HG03175 (cell line): ENCODE measurements around the gene RPL27A.
"Not testable (repeated sequence)": the region's sequence is repeated elsewhere in the genome, so short reads cannot be mapped to it uniquely, and the experiment has no call there.

Experiments used
- ATAC-seq: cut with Tn5 transposase; IDR thresholded peaks from one replicate; pipeline ENCODE4 v1.9.1; 2021; ENCODE audit warnings: mild to moderate bottlenecking, moderate library complexity; ENCODE audit not compliant: unreplicated experiment

RPL27A gene

DNA sequence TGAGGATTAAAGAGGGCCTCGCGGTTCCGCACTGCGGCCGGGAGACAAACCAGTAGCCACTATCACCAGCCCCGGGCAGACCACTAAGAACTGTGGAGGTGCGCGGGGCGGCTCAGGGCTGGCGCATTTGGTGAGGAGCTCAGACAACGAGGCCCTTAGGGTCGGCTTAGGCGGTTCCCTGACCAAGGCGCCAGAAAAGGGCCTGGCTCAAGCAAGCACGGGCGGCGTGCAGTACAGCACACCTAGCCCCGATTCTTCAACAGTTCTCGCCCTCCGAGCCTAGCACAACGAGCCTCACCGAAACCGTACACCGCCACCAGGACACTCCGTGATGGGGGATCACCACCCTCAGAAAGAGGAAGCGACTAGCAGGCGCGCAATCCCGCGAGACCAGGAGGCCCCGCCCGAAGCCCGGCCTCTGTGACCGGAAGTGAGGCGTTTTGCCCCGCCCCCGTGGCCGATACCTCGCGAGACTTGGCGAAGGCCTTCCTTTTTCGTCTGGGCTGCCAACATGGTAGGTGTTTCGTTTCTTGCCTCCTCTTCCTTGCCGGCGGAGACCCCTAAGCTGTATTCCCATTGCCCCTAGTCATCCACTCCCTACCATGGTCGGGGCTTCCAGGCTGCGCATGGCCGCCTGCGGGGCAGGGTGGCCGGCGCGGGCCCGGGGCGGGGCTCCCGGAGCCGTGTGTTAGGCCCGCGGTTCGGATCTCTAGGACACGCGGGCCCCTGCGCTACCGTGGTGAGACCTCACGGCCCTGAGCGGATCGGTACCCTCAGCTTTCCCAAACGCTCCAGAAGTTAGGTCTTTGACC, at the start of gene RPL27A, which contains the start of gene TRIM66:
Gene RPL27A (plus strand): TSS at position 490 of the 812 bp plus-strand sequence. CDS start 22 bp downstream, at position 512.
Gene TRIM66 (minus strand): TSS at position 363 of the 812 bp plus-strand sequence. CDS start 10,391 bp downstream, outside the sequence.
- ATAC-seq, result peak; percentile 95

DNA sequence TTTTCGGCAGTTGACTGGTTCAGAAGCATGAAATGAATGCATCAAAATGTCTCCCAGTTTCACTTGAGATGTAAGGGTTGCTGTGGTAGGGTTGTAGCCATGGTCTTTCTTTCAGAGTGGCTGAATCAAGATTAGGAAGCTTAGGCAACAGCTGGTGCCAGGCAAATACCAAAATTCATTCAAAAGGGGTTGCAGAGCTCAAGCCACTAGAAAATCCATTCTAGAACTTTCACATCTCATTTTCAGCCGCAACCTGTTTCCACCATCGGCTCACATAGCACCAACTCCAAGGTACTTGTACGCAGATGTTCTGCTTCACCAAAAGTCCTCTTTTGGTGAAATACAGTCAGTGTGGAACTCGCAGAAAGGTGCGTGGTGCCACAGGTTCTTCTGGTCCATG, 48.1 kb upstream of the RPL27A start:
- no peak for ATAC-seq

DNA sequence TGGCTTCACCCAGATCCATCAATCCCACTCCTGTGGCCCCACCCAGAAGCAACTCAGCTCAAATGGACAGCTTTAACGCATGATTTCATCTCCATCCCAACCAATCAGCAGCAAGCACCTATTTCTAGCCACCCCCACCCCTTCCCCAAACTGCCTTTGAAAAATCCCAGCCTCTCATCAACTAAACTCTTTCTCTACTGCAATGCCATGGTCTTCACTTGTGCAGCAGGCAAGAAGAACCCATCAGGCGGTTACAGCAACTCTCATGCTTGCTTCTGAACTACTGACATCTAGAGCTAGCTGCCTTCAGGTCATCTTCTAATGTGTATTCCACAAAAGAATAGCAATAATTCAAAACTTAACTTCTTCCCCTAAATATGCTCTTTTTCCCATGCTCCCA, 46.5 kb upstream of the RPL27A start:
- ATAC-seq, result no peak

DNA sequence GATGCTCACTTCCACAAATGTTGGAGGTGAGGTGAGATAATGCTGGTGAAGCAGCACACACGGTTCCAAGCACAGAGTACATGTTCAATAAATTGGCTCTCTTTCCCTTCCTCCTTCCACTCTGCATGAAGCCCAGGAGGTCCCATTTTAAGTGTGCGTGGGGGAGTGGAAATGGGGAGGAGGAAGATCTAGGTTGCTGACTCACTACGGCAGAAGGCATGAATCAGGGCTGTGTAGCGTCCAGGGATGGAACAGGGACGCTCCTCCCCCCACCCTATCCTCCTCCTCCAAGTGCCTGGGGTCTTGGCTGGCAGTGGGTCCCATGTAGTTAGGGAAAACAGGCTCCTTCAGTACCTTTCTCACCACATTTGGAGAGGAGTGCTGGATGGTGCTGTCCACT, 44.3 kb upstream of the RPL27A start:
- no peak for ATAC-seq

DNA sequence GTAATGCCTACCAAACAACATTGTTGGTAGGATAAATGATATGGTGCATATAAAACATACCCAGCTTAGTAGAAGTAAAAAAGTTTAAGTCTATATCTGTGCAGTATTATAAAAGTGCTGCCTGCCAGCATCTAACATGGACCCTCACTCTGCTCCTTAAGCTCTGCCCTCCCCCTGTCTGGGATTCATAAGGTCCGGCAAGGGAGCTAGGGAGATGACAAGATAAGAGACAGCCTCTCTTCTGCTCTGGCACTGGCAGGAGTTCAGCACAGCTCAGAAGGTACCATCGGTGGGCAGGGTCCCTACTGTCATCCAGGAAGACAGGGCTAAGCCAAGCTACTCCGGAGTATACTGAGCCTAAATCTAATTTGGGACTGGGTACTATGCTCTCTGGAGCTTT, 42.9 kb upstream of the RPL27A start:
- ATAC-seq, result no peak

DNA sequence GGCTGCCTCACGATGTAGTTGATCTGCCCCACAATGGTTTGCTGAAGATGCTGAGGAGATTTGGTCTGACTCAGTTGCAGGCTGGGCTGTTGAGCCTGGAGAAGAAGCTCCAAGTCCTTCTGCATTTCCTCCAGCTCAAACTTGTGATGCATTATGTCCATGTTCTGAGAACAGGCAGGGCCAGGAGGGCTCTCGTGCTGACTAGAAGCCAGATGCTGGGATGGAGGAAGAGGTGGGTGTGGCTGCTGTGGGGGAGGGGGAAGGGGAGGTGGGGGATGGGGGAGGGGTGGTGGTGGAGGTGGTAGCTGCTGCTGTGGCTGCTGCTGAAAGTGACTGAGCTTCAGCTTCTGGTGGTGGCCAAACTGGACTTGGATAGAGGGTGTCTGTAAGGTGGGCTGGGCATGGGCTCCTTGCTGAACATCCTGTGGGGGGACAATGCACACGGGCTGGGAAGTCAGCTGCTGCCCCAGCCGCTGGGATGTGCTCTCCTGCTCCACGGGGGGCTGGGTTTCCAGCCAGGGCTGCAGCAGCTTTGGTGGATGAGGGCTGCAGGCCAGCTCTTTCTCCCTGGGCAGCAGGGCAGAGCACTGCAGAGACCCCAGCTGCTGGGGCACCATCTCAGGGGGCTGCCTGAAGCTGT, 42.2 kb upstream of the RPL27A start:
- ATAC-seq, result no peak

DNA sequence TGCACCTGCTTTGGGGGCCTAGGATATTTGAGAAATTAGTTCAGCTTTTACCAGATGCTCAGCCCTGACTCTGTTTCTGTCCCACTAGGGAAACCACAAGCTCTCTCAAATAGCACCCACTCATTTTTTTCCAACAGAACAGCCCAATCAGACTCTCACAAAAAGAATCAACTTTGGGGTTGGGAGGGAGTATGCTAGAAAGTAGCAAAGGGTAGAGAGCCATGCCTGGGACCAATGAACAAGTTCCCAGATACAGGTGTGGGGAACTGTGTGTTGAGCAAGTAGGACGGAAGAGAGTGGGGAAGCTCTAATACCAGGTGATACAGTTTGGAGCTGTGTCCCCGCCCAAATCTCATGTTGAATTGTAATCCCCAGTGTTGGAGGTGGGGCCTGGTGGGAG, 41.3 kb upstream of the RPL27A start:
- no peak for ATAC-seq

DNA sequence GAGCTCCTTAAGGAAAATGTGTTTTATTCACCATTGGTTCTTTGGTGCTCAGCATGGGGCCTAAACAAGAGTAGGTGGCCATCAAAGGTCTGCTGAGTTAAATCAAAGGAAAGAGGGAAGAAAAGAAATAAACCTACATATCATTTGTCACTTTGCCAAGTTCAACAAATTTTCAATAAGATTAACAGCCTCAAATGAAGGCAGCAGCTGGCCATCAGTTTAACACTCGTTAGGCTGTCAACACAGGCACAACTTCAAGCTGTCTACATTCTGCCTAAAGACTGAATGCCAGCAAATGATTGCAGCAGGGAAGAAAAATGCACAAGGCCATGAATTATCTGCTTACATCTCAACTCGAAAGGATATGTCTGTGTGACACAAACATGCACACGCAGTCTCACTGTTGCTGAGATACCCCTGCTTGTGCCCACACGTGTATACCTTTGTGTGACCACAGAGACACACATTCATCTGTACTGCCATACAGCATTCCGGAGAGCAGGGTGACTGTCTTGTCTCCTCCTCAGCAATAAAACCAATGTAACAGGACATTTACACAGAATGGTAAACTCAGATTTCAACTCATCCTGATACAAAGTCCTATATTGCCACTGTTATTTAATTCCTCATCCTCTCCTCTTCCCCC, 40.3 kb upstream of the RPL27A start:
- no peak for ATAC-seq

DNA sequence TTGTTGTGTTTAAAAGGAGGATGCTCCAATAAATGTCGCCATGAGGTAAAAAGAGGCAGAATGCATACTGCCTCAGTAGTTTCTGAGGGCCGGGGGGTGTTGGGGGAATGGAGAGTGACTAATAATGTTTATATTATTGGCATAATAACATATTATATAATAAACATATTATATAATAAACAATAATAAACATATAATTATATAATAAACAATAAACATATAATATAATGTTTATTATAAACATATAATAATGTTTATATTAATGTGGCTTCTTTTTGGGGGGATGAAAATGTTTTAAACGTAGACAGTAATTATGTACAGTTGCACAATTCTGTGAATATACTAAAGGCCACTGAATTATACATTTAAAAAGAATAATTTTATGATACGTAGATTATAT, 35.7 kb upstream of the RPL27A start:
- ATAC-seq, result no peak

DNA sequence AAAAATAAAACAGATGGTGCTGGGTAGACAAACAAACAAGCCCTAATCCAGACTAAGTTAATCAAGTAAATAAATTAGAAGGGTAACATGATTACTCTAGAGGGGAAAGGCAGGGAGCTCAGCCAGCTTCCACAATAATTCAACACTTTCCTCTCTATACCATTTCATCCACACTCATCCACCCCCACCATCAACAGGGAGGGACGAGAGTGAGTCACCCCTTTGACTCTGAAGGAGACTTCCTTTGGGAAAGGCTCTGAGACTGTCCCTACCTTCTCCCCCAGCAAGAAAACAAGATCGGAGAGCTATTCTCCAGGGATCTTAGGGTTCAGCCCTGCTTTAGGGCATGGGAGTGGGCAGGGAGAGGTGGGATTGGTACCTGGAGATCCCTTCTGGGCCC, 33.2 kb upstream of the RPL27A start:
- ATAC-seq, result no peak

DNA sequence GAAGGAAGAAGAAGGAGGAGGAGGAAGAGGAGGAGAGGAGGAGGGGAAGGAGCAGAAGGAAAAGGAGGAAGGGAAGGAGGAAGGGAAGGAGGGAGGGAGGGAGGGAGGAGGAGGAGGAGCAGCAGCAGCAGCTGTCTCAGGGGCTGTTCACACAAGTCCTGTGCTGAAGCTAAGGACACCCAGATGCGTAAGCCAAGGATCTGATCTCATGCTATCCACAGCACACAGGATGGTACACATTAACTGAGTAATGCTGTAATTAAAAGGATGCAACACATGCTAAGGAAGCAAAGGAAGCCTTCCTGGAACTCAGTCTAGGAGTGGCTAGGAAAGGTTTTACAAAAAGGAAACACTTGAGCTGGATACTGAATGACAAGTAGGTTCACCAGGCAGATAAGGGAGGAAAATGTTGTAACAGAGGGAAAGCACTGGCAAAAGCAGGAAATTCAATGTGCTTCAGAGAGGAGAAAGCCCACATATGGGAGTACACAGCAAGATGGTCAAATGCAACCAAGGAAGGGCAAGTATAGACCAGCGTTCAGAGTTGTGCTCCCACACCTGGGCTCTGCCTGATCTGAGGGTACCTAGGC, 32.1 kb upstream of the RPL27A start:
- ATAC-seq, result no peak

DNA sequence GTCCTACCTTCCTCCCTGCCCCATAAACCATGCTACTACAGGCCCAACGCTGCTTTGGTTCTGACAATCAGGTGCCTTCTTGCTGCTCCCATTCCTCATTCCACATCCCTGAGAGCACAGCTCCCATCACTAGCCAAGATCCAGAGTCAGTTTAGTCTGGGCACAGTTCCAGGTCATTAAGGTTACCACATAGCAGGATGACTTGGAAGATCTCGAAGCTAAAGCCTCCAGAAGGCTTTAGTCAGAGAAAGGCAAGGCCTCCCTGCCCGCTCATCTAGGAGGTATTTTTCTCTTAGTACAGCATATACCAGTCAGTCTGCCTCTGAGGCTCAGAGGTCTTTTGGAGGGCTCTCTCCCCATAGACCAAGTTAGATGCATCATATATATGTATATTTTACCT, 30.5 kb upstream of the RPL27A start:
- ATAC-seq, result no peak

DNA sequence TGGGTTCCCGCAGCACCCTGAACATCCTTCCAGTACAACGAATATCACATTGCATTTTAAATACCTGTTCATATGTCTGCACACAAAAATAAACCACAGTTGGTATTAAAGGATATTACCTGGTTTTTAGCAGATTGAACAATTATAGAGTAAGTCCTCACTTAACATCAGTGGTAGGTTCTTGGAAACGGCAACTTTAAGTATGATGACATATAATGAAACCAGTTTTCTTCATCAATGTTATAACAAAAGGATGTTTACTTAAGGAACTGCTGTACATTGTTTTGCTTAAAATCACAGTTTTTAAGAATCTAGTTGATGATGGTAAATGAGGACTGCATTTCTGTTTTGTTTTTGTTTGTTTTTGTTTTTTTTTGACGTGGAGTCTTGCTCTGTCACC, 28.1 kb upstream of the RPL27A start:
- no peak for ATAC-seq

DNA sequence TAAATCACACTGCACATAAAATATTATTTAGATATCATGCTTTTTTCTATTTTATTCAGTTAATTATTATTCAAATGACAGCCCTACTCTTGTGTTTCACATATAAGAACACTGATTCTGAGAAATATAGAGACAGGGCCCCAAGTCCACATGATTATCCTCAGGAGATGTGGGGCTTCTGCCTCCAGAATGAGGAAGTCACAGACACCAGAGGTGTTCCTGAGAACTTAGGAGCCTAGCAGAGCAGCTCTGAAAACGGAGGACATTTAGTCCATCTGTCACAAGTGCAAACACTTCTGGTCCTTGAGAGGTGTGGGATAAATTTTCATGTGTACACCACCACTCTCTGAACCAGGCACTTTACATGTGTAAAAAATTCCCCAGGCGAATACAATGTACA, 26.3 kb upstream of the RPL27A start:
- no peak for ATAC-seq

DNA sequence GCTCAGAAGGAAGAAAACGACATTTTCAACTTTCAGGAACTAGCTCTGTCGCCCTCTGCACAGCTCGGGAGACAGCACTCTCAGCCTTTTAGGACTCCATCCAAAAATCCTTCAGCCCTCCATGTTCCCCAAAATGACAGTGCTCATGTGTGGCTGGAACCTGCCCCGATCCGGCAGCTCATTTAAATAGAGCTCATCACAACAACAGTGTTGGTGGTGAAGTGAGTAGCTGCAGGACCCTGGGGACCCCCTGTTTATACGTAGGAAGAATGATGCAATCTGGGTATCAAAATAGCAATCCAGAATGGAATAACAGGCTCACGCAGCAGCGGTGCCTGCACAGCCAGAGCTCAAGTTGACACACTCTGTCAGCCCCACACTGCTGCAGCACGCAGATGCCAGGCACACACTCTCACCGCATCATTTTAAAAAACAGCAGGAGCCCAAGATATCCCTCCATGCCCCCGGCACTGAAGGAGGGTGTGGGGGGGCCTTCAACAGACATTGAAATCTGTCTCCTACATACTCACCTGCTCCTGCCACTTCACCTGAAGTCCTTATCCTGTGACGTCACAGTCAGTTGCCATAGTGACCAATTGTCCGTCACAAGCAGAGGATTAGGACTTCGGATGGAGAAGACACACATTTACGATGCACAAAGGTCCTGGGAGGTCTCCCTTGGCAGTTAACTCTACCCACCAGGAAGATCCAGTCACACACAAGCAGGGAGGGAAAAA, 24.1 kb upstream of the RPL27A start:
- no peak for ATAC-seq

DNA sequence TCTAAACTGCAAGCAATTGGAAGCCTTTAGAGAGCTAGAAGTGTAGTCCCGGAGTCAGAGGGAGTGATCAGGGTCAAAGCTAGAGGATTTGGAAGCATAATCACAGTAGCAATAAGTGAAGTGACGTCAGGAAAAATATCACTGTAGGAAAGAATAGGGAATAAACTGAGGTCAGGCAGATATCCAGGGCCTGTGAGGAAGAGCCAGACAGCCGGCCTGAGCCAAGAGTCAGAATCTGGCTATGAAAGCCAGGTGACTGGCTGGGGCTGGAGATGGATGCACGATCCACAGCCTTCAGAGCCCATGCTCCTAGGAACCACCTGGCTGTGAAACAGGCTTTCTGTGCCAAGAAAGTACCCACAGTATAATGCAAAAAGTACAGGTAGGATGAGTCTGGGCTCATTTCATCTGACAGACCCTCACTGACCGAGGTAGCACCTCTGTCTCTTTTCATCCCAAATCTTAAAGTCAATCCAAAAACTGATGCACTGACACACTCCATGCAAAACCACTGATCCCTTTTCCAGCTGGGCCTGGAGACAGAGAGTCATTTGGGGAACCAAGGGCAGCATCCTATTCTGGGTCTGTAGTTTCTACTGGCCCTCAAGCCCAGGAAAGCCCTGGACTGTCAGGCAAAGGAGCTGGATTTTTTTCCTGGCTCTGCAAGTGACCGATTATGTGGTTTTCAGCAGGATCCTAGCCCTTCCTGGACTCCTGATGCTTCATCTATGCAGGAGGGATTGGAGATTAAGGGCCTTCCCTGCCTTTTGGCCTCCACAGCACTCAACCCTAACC, 21.4 kb upstream of the RPL27A start:
- ATAC-seq, result no peak

DNA sequence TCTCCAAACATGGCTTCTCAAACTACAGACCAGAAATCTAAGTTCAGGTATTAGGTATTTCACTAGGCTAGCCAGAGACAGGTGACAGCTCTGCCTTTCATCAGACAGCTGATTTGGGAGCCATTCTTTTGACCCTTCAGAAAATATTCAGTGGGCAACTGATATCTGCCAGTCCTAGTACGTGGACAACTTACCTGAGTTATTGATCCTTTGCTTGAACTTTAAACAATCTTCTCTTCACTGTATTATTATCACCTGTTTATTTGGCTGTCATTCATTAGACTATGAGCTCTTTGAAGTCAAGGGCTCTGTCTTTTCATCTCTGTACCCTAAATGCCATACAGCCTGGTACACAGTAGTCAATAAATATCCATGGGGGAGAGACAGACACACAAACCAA, 17.4 kb upstream of the RPL27A start:
- ATAC-seq, result no peak

DNA sequence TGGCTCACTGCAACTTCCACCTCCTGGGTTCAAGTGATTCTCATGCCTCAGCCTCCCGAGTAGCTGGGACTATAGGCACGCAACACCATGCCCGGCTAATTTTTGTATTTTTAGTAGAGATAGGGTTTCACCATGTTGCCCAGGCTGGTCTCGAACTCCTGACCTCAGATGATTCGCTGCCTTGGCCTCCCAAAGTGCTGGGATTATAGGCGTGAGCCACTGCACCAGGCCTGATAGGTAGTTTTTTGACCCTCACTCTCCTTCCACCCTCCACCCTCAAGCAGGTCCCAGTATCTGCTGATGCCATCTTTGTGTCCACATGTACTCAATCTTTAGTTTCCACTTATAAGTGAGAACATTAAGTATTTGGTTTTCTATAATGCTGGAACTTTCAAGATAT, 12.5 kb upstream of the RPL27A start:
- not testable (repeated sequence) for ATAC-seq

DNA sequence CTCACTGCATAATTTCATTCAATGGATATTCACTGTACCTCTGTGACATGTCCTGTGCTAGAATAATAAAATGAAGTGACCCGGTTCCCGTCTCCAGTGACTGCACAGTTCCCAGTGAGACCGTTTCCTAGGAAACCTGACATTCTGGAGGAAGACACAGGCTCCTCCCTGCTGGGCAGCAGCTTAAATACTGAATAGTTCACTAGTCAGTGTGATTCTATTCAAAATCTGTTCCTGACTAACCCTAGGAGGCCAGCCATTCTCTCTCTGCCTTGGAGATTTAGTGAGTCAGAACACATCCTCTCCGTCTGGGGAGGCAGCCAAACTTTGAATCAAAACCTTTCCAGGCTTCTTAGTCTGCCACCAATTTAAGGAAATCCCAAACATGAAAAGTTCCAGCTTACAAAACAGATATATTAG, 11.4 kb upstream of the RPL27A start:
- ATAC-seq, result no peak

DNA sequence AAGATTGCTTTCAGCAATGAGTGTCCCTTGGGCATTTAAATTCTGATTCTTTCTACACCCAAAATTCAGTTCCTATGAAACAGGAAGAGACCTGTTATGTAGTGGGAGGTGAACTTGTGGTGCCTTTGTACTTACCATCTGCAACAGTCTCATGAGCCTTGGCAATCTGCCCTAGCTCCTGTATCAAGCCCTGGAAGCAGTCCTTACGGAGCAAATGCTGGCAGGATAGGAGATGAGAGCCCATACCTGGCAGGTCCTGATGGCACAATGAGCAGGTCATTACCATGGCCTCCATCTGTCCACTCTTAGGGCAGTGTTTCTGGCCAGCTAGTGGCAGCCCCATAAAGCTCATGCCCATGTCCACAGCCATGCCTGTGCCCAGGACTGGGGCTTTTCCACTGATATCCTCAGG, 10.9 kb upstream of the RPL27A start:
- no peak for ATAC-seq
